SK-N-SH treated with all-trans-retinoic acid at 6 μM for 48 hours (cell line): ENCODE measurements around the gene SLC25A48.

Experiments used
- ATAC-seq: fragments of 200-7000 bp; cut with Tn5 transposase; 3 replicates; pipeline ENCODE4 v1.9.1; 2020; ENCODE audit warnings: mild to moderate bottlenecking, moderate library complexity
- BACH2 ChIP-seq: fragments of 250-450 bp; sonication (Bioruptor Pico); IDR thresholded peaks from 2 replicates; pipeline ENCODE4 v1.9.0; 2021; ENCODE audit warnings: mild to moderate bottlenecking, borderline replicate concordance
- CSDC2 ChIP-seq: fragments of 250-450 bp; sonication (Bioruptor Pico); IDR thresholded peaks from 2 replicates; pipeline ENCODE4 v1.5.0; 2020; ENCODE audit warnings: mild to moderate bottlenecking, moderate library complexity
- ESRRG ChIP-seq: fragments of 250-450 bp; sonication (Bioruptor Pico); IDR thresholded peaks from 2 replicates; pipeline ENCODE4 v1.6.1; 2021; ENCODE audit warnings: mild to moderate bottlenecking
- ISL1 ChIP-seq: fragments of 250-450 bp; sonication (Bioruptor Pico); IDR thresholded peaks from 2 replicates; pipeline ENCODE4 v2.1.2; 2022; ENCODE audit warnings: mild to moderate bottlenecking, moderate library complexity
- OSR1 ChIP-seq: fragments of 250-450 bp; sonication (Bioruptor Pico); IDR thresholded peaks from 2 replicates; pipeline ENCODE4 v1.8.0; 2022; ENCODE audit warnings: moderate library complexity, mild to moderate bottlenecking, inconsistent platforms
- PPARA ChIP-seq: fragments of 250-450 bp; sonication (Bioruptor Pico); IDR thresholded peaks from 2 replicates; pipeline ENCODE4 v1.5.0; 2020; ENCODE audit warnings: mild to moderate bottlenecking, borderline replicate concordance
- RARB ChIP-seq: fragments of 250-450 bp; sonication (Bioruptor Pico); IDR thresholded peaks from 2 replicates; pipeline ENCODE4 v1.8.0; 2021; ENCODE audit warnings: mild to moderate bottlenecking, moderate library complexity
- SNAI2 ChIP-seq: fragments of 250-450 bp; sonication (Bioruptor Pico); IDR thresholded peaks from 2 replicates; pipeline ENCODE4 v1.5.0; 2020; ENCODE audit warnings: mild to moderate bottlenecking, moderate library complexity
- TCF4 ChIP-seq: fragments of 250-450 bp; sonication (Bioruptor Pico); IDR thresholded peaks from 2 replicates; pipeline ENCODE4 v1.8.0; 2021; ENCODE audit warnings: mild to moderate bottlenecking, moderate library complexity, borderline replicate concordance
- TOX ChIP-seq: fragments of 250-450 bp; sonication (Bioruptor Pico); IDR thresholded peaks from 2 replicates; pipeline ENCODE4 v1.8.0; 2021; ENCODE audit warnings: mild to moderate bottlenecking, moderate library complexity, borderline replicate concordance
- ZC3H10 ChIP-seq: fragments of 250-450 bp; sonication (Bioruptor Pico); IDR thresholded peaks from 2 replicates; pipeline ENCODE4 v1.5.1; 2021; ENCODE audit warnings: mild to moderate bottlenecking, moderate library complexity
- ZFP3 ChIP-seq: fragments of 250-450 bp; sonication (Bioruptor Pico); IDR thresholded peaks from 2 replicates; pipeline ENCODE4 v1.5.0; 2020; ENCODE audit warnings: mild to moderate bottlenecking, moderate library complexity
- ZFP30 ChIP-seq: fragments of 450-650 bp; formaldehyde crosslinking; IDR thresholded peaks from 2 replicates; pipeline ENCODE4 v1.5.0; 2022; ENCODE audit warnings: mild to moderate bottlenecking, moderate library complexity
- ZNF565 ChIP-seq: fragments of 450-650 bp; formaldehyde crosslinking; conservative IDR thresholded peaks from 2 replicates; pipeline ENCODE4 v1.5.0; 2020; ENCODE audit warnings: low read depth, mild to moderate bottlenecking, moderate library complexity
- ZNF70 ChIP-seq: fragments of 450-650 bp; formaldehyde crosslinking; IDR thresholded peaks from 2 replicates; pipeline ENCODE4 v1.5.0; 2020; ENCODE audit warnings: mild to moderate bottlenecking, moderate library complexity
- ZNF8 ChIP-seq: fragments of 450-650 bp; formaldehyde crosslinking; IDR thresholded peaks from 2 replicates; pipeline ENCODE4 v1.5.0; 2020; ENCODE audit warnings: mild to moderate bottlenecking, moderate library complexity
- TF ChIP-seq, protein P1 (sequence below): fragments of 250-450 bp; sonication (Bioruptor Pico); IDR thresholded peaks from 2 replicates; pipeline ENCODE4 v1.8.0; 2020; ENCODE audit warnings: mild to moderate bottlenecking, moderate library complexity, borderline replicate concordance
- TF ChIP-seq, protein P2 (sequence below): fragments of 250-450 bp; sonication (Bioruptor Pico); IDR thresholded peaks from 2 replicates; pipeline ENCODE4 v1.5.1; 2020; ENCODE audit warnings: low read depth, mild to moderate bottlenecking, moderate library complexity
- TF ChIP-seq, protein P3 (sequence below): fragments of 250-450 bp; sonication (Bioruptor Pico); IDR thresholded peaks from 2 replicates; pipeline ENCODE4 v1.5.0; 2020; ENCODE audit warnings: mild to moderate bottlenecking, moderate library complexity
- TF ChIP-seq, protein P4 (sequence below): fragments of 250-450 bp; sonication (Bioruptor Pico); IDR thresholded peaks from 2 replicates; pipeline ENCODE4 v1.8.0; 2021; ENCODE audit warnings: low read depth, mild to moderate bottlenecking, moderate library complexity, borderline replicate concordance
- TF ChIP-seq, protein P5 (sequence below): fragments of 250-450 bp; sonication (Bioruptor Pico); IDR thresholded peaks from 2 replicates; pipeline ENCODE4 v1.5.1; 2021; ENCODE audit warnings: mild to moderate bottlenecking, moderate library complexity

The SLC25A48 gene

DNA sequence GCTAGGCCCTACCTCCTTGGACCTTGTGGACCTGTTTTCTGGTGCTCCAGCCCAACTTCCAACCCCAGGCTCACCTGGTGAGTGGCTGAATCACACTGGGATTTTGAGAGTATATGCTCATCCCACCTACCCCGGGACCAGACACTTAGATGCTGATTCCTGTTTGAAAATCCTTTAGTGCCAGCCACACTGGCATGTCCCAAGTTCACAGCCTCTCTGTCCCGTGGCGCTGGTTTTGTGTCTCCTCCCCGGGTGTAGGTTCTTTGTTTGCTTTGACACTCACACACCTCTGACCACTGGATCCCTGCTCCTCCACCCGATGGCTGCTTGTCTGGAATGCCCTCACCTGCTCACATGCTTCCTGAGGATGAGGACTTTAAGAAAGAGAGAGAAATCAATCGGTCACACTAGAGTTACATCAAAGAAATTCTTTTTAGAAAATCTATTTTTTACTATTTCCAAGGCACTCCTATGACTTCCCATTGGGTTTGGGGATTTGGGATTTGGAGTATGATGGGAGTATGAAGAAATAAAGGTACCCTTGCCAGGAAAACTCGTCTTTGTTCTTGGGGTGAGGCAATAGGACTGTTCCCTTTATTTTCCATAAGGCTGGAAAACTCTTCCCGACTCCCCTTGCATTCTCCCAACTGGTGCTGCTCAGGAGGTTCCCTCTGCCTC lies 7.3 kb upstream of the SLC25A48 start:
- TF ChIP-seq ISL1 (CRISPR knock-in tag) (no peak), ZFP3 (no peak), TCF4 (CRISPR knock-in tag) (no peak), PPARA (no peak), CSDC2 (CRISPR knock-in tag) (no peak), TOX (CRISPR knock-in tag) (no peak), ZNF565 (no peak), ZNF70 (CRISPR knock-in tag) (no peak), OSR1 (CRISPR knock-in tag) (no peak), ZFP30 (CRISPR knock-in tag) (no peak)
- TF ChIP-seq, protein P1, sequence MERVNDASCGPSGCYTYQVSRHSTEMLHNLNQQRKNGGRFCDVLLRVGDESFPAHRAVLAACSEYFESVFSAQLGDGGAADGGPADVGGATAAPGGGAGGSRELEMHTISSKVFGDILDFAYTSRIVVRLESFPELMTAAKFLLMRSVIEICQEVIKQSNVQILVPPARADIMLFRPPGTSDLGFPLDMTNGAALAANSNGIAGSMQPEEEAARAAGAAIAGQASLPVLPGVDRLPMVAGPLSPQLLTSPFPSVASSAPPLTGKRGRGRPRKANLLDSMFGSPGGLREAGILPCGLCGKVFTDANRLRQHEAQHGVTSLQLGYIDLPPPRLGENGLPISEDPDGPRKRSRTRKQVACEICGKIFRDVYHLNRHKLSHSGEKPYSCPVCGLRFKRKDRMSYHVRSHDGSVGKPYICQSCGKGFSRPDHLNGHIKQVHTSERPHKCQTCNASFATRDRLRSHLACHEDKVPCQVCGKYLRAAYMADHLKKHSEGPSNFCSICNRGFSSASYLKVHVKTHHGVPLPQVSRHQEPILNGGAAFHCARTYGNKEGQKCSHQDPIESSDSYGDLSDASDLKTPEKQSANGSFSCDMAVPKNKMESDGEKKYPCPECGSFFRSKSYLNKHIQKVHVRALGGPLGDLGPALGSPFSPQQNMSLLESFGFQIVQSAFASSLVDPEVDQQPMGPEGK (CRISPR knock-in tag), result no peak
- TF ChIP-seq, protein P2, sequence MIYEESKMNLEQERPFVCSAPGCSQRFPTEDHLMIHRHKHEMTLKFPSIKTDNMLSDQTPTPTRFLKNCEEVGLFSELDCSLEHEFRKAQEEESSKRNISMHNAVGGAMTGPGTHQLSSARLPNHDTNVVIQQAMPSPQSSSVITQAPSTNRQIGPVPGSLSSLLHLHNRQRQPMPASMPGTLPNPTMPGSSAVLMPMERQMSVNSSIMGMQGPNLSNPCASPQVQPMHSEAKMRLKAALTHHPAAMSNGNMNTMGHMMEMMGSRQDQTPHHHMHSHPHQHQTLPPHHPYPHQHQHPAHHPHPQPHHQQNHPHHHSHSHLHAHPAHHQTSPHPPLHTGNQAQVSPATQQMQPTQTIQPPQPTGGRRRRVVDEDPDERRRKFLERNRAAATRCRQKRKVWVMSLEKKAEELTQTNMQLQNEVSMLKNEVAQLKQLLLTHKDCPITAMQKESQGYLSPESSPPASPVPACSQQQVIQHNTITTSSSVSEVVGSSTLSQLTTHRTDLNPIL, result no peak
- TF ChIP-seq, all 23 proteins: peak for 0
- no peak for ATAC-seq

DNA sequence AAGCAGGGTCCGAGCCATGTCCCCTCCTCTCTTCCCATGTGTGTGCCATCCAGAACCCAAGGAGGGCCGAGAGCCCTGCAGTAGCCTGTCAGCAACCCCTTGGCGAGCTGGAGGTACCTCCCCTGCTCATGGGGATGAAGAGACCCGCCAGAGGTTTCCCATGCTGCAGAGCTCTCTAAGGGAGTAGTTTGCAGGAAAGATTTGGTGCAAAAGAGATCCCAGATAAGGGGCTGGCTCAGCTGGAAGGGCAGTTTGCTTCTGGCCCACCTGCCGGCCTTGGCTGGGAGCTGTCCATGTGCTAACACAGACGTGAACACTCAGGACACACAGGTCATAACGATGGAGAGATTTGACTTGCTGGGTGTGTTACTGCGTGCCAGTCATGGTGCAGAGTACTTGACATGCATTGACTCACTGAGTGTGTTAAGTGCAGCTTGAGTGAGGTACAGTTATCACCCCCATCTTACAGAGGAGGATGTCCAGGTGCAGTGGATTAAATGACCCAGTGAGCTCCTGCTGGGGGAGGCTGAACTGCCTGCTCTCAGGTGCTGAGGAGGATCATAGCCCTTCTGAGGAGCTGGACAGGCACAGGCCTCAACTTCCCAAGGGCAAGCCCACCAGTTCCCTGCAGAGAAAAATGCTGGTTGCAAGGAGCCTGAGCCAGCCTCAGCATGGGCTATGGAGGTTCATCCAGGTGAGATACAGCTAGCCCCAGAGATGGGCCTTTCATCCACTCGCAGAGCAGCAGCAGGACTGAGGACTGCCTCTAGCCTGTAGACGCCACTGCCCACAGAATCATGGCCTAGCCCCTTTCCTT lies 6.3 kb upstream of the SLC25A48 start:
- TF ChIP-seq ISL1 (CRISPR knock-in tag) (no peak), ZNF8 (no peak), CSDC2 (CRISPR knock-in tag) (no peak), PPARA (no peak), SNAI2 (CRISPR knock-in tag) (no peak), ZC3H10 (CRISPR knock-in tag) (no peak), OSR1 (CRISPR knock-in tag) (no peak), TOX (CRISPR knock-in tag) (no peak), RARB (CRISPR knock-in tag) (no peak), ESRRG (no peak), TCF4 (CRISPR knock-in tag) (no peak), ZFP30 (CRISPR knock-in tag) (no peak), ZNF565 (no peak), BACH2 (CRISPR knock-in tag) (no peak)
- TF ChIP-seq, protein P3, sequence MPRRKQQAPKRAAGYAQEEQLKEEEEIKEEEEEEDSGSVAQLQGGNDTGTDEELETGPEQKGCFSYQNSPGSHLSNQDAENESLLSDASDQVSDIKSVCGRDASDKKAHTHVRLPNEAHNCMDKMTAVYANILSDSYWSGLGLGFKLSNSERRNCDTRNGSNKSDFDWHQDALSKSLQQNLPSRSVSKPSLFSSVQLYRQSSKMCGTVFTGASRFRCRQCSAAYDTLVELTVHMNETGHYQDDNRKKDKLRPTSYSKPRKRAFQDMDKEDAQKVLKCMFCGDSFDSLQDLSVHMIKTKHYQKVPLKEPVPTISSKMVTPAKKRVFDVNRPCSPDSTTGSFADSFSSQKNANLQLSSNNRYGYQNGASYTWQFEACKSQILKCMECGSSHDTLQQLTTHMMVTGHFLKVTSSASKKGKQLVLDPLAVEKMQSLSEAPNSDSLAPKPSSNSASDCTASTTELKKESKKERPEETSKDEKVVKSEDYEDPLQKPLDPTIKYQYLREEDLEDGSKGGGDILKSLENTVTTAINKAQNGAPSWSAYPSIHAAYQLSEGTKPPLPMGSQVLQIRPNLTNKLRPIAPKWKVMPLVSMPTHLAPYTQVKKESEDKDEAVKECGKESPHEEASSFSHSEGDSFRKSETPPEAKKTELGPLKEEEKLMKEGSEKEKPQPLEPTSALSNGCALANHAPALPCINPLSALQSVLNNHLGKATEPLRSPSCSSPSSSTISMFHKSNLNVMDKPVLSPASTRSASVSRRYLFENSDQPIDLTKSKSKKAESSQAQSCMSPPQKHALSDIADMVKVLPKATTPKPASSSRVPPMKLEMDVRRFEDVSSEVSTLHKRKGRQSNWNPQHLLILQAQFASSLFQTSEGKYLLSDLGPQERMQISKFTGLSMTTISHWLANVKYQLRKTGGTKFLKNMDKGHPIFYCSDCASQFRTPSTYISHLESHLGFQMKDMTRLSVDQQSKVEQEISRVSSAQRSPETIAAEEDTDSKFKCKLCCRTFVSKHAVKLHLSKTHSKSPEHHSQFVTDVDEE (CRISPR knock-in tag), result no peak
- TF ChIP-seq, protein P2, result no peak
- TF ChIP-seq, protein P4, sequence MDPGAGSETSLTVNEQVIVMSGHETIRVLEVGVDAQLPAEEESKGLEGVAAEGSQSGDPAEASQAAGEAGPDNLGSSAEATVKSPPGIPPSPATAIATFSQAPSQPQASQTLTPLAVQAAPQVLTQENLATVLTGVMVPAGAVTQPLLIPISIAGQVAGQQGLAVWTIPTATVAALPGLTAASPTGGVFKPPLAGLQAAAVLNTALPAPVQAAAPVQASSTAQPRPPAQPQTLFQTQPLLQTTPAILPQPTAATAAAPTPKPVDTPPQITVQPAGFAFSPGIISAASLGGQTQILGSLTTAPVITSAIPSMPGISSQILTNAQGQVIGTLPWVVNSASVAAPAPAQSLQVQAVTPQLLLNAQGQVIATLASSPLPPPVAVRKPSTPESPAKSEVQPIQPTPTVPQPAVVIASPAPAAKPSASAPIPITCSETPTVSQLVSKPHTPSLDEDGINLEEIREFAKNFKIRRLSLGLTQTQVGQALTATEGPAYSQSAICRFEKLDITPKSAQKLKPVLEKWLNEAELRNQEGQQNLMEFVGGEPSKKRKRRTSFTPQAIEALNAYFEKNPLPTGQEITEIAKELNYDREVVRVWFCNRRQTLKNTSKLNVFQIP, result no peak
- TF ChIP-seq, protein P5, sequence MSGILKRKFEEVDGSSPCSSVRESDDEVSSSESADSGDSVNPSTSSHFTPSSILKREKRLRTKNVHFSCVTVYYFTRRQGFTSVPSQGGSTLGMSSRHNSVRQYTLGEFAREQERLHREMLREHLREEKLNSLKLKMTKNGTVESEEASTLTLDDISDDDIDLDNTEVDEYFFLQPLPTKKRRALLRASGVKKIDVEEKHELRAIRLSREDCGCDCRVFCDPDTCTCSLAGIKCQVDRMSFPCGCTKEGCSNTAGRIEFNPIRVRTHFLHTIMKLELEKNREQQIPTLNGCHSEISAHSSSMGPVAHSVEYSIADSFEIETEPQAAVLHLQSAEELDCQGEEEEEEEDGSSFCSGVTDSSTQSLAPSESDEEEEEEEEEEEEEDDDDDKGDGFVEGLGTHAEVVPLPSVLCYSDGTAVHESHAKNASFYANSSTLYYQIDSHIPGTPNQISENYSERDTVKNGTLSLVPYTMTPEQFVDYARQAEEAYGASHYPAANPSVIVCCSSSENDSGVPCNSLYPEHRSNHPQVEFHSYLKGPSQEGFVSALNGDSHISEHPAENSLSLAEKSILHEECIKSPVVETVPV, result no peak
- ATAC-seq, result no peak
